ENCODE results near the gene DHX34. TPM values are rescaled to one million over a fixed set of nuclear protein-coding genes. Genes with fewer than 3 reads are reported as not detected.

DHX34 gene
- total RNA-seq, 1 donor from 2014 or later: 31.7 TPM

- TF ChIP-seq CTCF (IDR thresholded peaks at IDR 0.05; ENCODE audit: unreplicated experiment): no peak
- no peak overlapping the region for H3K4me3 Mint-ChIP-seq
- no peak overlapping the region for H3K27ac Mint-ChIP-seq
- no peaks in the 10 kb centered on the region for H3K36me3 Mint-ChIP-seq
- peaks cover 1% of the 10 kb centered on the region for H3K27me3 Mint-ChIP-seq (ENCODE audit: low read depth)
- peaks cover 14% of the 10 kb centered on the region for H3K4me1 Mint-ChIP-seq
- no peak for DNase-seq (ENCODE audit: low spot score in 2 of 2, unreplicated experiment in 2 of 2)
- no peaks in the 10 kb centered on the region for H3K9me3 Mint-ChIP-seq
Measured at GRCh38 chr19:47306303-47306702, 42.8 kb upstream of the DHX34 start.

GRCh38 chr19:47309038-47309437, 40.1 kb upstream of the DHX34 start:
- Mint-ChIP-seq H3K4me3 (no peak overlapping the region), H3K36me3 (no peaks in the 10 kb centered on the region), H3K9me3 (no peaks in the 10 kb centered on the region), H3K27me3 (ENCODE audit: low read depth) (peaks cover 1% of the 10 kb centered on the region), H3K27ac (no peak overlapping the region), H3K4me1 (peaks cover 14% of the 10 kb centered on the region)
- no peak for TF ChIP-seq CTCF (IDR thresholded peaks at IDR 0.05; ENCODE audit: unreplicated experiment)
- no peak for DNase-seq (ENCODE audit: low spot score in 2 of 2, unreplicated experiment in 2 of 2)

GRCh38 chr19:47309608-47310007, 39.5 kb upstream of the DHX34 start, which contains the start of gene C5AR1:
TSS of gene C5AR1 (plus strand) at chr19:47309861. CDS start at chr19:47309896, 35 bp downstream.
- no peaks in the 10 kb centered on the region for H3K36me3 Mint-ChIP-seq
- no peak for TF ChIP-seq CTCF (IDR thresholded peaks at IDR 0.05; ENCODE audit: unreplicated experiment)
- H3K27ac Mint-ChIP-seq: peak within 1 kb of the TSS; percentile 59
- H3K9me3 Mint-ChIP-seq: no peaks in the 10 kb centered on the region
- peaks cover 1% of the 10 kb centered on the region for H3K27me3 Mint-ChIP-seq (ENCODE audit: low read depth)
- no peak within 1 kb of the TSS for H3K4me3 Mint-ChIP-seq
- H3K4me1 Mint-ChIP-seq: peaks cover 14% of the 10 kb centered on the region
- DNase-seq (ENCODE audit: low spot score in 2 of 2, unreplicated experiment in 2 of 2): no peak

GRCh38 chr19:47310323-47310722, 38.8 kb upstream of the DHX34 start:
- Mint-ChIP-seq H3K4me3 (no peak overlapping the region), H3K9me3 (no peaks in the 10 kb centered on the region), H3K4me1 (peaks cover 12% of the 10 kb centered on the region), H3K27ac (peak overlapping the region; percentile 59), H3K36me3 (no peaks in the 10 kb centered on the region), H3K27me3 (ENCODE audit: low read depth) (peaks cover 4% of the 10 kb centered on the region)
- DNase-seq (ENCODE audit: low spot score in 2 of 2, unreplicated experiment in 2 of 2): no peak
- TF ChIP-seq CTCF (IDR thresholded peaks at IDR 0.05; ENCODE audit: unreplicated experiment): no peak

GRCh38 chr19:47310819-47311218, 38.3 kb upstream of the DHX34 start:
- Mint-ChIP-seq H3K9me3 (no peaks in the 10 kb centered on the region), H3K27ac (peak overlapping the region; percentile 59), H3K4me1 (peaks cover 10% of the 10 kb centered on the region), H3K4me3 (no peak overlapping the region), H3K27me3 (ENCODE audit: low read depth) (peaks cover 4% of the 10 kb centered on the region), H3K36me3 (no peaks in the 10 kb centered on the region)
- DNase-seq (ENCODE audit: low spot score in 2 of 2, unreplicated experiment in 2 of 2): peak; percentile 59 to 71
- TF ChIP-seq CTCF (IDR thresholded peaks at IDR 0.05; ENCODE audit: unreplicated experiment): no peak

Data from mesothelial cell of epicardium (in vitro differentiated cells).